ENCODE data around the gene VTN. TPM values are rescaled to one million over a fixed set of nuclear protein-coding genes. Genes with fewer than 3 reads are reported as not detected.

Gene VTN
- total and polyA plus RNA-seq, 2 donors (not counting 1 experiment from before 2014, with no cell fraction given): 0.34 to 0.36 TPM

- Mint-ChIP-seq H3K4me3 (no peak overlapping the region), H3K27ac (peak overlapping the region; percentile 37), H3K27me3 (no peaks in the 10 kb centered on the region), H3K9me3 (ENCODE audit: insufficient read depth) (no peaks in the 10 kb centered on the region), H3K4me1 (peaks cover 30% of the 10 kb centered on the region)
- no peak overlapping the region for H3K4me3 ChIP-seq (ENCODE audit: control extremely low read depth in 1 of 5, extremely low read depth in 1 of 5, insufficient read depth in 1 of 5, low read depth in 2 of 5, low read length in 4 of 5)
- no peak overlapping the region for H3K27ac ChIP-seq (ENCODE audit: low read length in 2 of 2)
- no peak overlapping the region for H3K9ac ChIP-seq (ENCODE audit: low read length)
- H4K20me1 ChIP-seq (ENCODE audit: control insufficient read depth, insufficient read depth, low read length, poor library complexity, severe bottlenecking): peaks cover 14% of the 10 kb centered on the region
- H3K4me1 ChIP-seq (ENCODE audit: control insufficient read depth in 2 of 2, insufficient read depth in 2 of 2, low read length in 2 of 2): peaks cover 19 to 24% of the 10 kb centered on the region in 2 donors
- no peaks in the 10 kb centered on the region for H3K9me3 ChIP-seq (ENCODE audit: control extremely low read depth in 1 of 3, control insufficient read depth in 2 of 3, insufficient read depth in 1 of 3, low read length in 2 of 3)
- peaks cover 49% of the 10 kb centered on the region for H3K79me2 ChIP-seq (ENCODE audit: control insufficient read depth, insufficient read depth, low read length)
- H3K36me3 ChIP-seq (replicated peaks in 1 of 2; ENCODE audit: control extremely low read depth in 1 of 2, control insufficient read depth in 1 of 2, extremely low read depth in 1 of 2, insufficient read depth in 2 of 2, low read length in 1 of 2): peaks cover 0 to 44% of the 10 kb centered on the region in 2 experiments
- intact Hi-C loops (cut with micrococcal nuclease): no loop called here
- TF ChIP-seq EZH2 (IDR thresholded peaks at IDR 0.05; ENCODE audit: borderline replicate concordance, insufficient read depth, low read depth, low read length, poor library complexity, severe bottlenecking) (no peak), CTCF (IDR thresholded peaks at IDR 0.05) (no peak)
- POLR2A ChIA-PET: no interaction called here
- DNase-seq (no peak), ATAC-seq (ENCODE audit: low read depth) (no peak)
- 100% methylated on average over 3 of the region's 6 CpGs for WGBS (ENCODE audit: insufficient coverage)
- no peak overlapping the region for H3K4me2 ChIP-seq (replicated peaks; ENCODE audit: low read depth, low read length, poor library complexity, severe bottlenecking)
- no peak overlapping the region for H2AFZ ChIP-seq (ENCODE audit: insufficient read depth, low read depth, low read length, poor library complexity, severe bottlenecking)
- CTCF ChIA-PET: interaction anchor here (1.1 kb wide), 1 partner anchor 85 kb away, joined by 3 read pairs; no protein-coding TSS in a partner anchor
- H3K27me3 ChIP-seq (replicated peaks in 1 of 4; ENCODE audit: control extremely low read depth in 1 of 4, control insufficient read depth in 3 of 4, insufficient read depth in 4 of 4, low read length in 3 of 4): no peaks in the 10 kb centered on the region
These were observed 38.2 kb downstream of the VTN start for GRCh38 chr17:28331891-28332420.

GRCh38 chr17:28330671-28331070, 39.4 kb downstream of the VTN start:
- no peaks in the 10 kb centered on the region for H3K9me3 Mint-ChIP-seq (ENCODE audit: insufficient read depth)
- H3K79me2 ChIP-seq (ENCODE audit: control insufficient read depth, insufficient read depth, low read length): peaks cover 38% of the 10 kb centered on the region
- H2AFZ ChIP-seq (ENCODE audit: insufficient read depth, low read depth, low read length, poor library complexity, severe bottlenecking): no peak overlapping the region
- ChIA-PET POLR2A (no interaction called here), CTCF (no interaction called here)
- H3K27ac ChIP-seq (ENCODE audit: low read length in 2 of 2): no peak overlapping the region
- no peak overlapping the region for H3K4me2 ChIP-seq (replicated peaks; ENCODE audit: low read depth, low read length, poor library complexity, severe bottlenecking)
- no peaks in the 10 kb centered on the region for H3K27me3 Mint-ChIP-seq
- H3K27me3 ChIP-seq (replicated peaks in 1 of 4; ENCODE audit: control extremely low read depth in 1 of 4, control insufficient read depth in 3 of 4, insufficient read depth in 4 of 4, low read length in 3 of 4): no peaks in the 10 kb centered on the region
- H3K4me1 Mint-ChIP-seq: peaks cover 20% of the 10 kb centered on the region
- TF ChIP-seq EZH2 (IDR thresholded peaks at IDR 0.05; ENCODE audit: borderline replicate concordance, insufficient read depth, low read depth, low read length, poor library complexity, severe bottlenecking): no peak
- peaks cover 0 to 47% of the 10 kb centered on the region in 2 experiments for H3K36me3 ChIP-seq (replicated peaks in 1 of 2; ENCODE audit: control extremely low read depth in 1 of 2, control insufficient read depth in 1 of 2, extremely low read depth in 1 of 2, insufficient read depth in 2 of 2, low read length in 1 of 2)
- H3K9me3 ChIP-seq (ENCODE audit: control extremely low read depth in 1 of 3, control insufficient read depth in 2 of 3, insufficient read depth in 1 of 3, low read length in 2 of 3): no peaks in the 10 kb centered on the region
- intact Hi-C loops (cut with micrococcal nuclease): no loop called here
- H3K4me3 Mint-ChIP-seq: no peak overlapping the region
- no peak overlapping the region for H3K27ac Mint-ChIP-seq
- no peak overlapping the region for H3K9ac ChIP-seq (ENCODE audit: low read length)
- H3K4me3 ChIP-seq (ENCODE audit: control extremely low read depth in 1 of 5, extremely low read depth in 1 of 5, insufficient read depth in 1 of 5, low read depth in 2 of 5, low read length in 4 of 5): no peak overlapping the region
- DNase-seq: no peak
- peaks cover 9 to 14% of the 10 kb centered on the region in 2 donors for H3K4me1 ChIP-seq (ENCODE audit: control insufficient read depth in 2 of 2, insufficient read depth in 2 of 2, low read length in 2 of 2)
- WGBS (ENCODE audit: insufficient coverage): 98% methylated on average over 4 of the region's 5 CpGs
- ATAC-seq (ENCODE audit: low read depth): no peak
- H4K20me1 ChIP-seq (ENCODE audit: control insufficient read depth, insufficient read depth, low read length, poor library complexity, severe bottlenecking): peaks cover 9% of the 10 kb centered on the region
